Right lobe of liver (tissue), 4 donors: ENCODE results near the gene RNASEL.

Experiments
- CTCF ChIP-seq, 4 donors: fragments of 200-600 bp in 3 of 4; fragments of 450-650 bp in 1 of 4; IDR thresholded peaks; one replicate each; pipeline versions ENCODE4 v1.5.1 to v1.8.0; 2016 to 2022; ENCODE audit warnings: antibody characterized with exemption in 4 of 4, mild to moderate bottlenecking in 2 of 4
- POLR2A ChIP-seq: fragments of 450-650 bp; IDR thresholded peaks from one replicate; pipeline ENCODE4 v1.6.1; 2017; ENCODE audit warnings: antibody characterized with exemption, mild to moderate bottlenecking
- donor health status: DM: no; HTN: no; CAD: no.
- donor health status: DM: no; HTN: no; CAD: no.
- donor health status: DM: no; HTN: yes; CAD: no.

GRCh38 chr1:182633031-182633430 lies 44.0 kb upstream of the RNASEL start:
- TF ChIP-seq POLR2A (no peak), CTCF (IDR thresholded peaks at IDR 0.05) (no peak)
